ENCODE data around the gene FDX1.

DNA sequence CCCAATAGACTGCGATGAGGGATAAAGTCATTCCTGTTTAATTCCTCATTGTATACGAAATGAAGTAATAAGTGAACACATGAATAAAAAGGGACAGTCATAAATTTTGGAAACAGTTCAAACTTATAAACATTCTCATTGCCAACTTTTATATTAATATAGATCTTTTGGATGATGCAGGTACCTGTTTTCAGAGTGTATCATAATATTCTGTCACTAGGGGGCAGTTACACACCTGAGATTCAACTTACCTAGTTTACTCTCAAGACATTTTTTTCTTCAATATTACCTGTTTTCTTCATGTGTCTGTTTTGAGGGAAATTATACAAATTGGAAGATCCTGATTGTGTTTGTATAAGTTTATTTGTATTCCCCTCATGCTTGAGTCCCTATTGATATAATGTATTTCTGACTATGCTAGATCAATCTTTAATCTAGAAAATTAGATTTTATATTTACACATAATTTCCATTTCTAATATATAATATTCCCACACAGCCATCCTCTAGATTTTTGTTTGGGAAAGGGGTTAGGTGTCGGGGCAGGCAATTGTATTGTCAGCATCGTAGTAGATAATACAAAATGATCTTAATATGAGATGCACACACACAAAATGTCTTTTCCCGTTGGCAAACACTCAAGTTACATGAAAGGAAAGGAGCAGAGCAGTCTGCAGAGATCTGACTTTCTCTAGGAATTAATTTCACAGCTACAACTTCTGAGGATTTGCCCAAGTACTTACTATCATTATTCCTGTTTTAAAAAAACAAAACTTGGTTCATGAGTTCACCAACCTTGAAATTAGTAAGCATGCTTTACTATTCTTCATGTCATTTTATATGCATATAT is 18.4 kb downstream of the FDX1 start:
- no peak for TF ChIP-seq SREBF2 (IDR thresholded peaks at IDR 0.05)
- TF ChIP-seq, protein P1, sequence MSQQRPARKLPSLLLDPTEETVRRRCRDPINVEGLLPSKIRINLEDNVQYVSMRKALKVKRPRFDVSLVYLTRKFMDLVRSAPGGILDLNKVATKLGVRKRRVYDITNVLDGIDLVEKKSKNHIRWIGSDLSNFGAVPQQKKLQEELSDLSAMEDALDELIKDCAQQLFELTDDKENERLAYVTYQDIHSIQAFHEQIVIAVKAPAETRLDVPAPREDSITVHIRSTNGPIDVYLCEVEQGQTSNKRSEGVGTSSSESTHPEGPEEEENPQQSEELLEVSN (IDR thresholded peaks at IDR 0.05; ENCODE audit: borderline replicate concordance, low read depth): no peak

Data from A549 (cell line).